ENCODE data around the gene OGDH. TPM values are rescaled to one million over a fixed set of nuclear protein-coding genes. Genes with fewer than 3 reads are reported as not detected.

Gene OGDH
- total RNA-seq, 3 donors from 2014 or later (not counting 1 experiment from before 2014, with no cell fraction given): 69.2 to 86.7 (median 81.4) TPM

GRCh38 chr7:44566680-44567079 lies 39.7 kb upstream of the OGDH start:
- no peak overlapping the region for H3K4me3 ChIP-seq (ENCODE audit: low read length)
- H3K27me3 Mint-ChIP-seq (ENCODE audit: low read depth in 2 of 2): no peaks in the 10 kb centered on the region
- H3K9me3 Mint-ChIP-seq: no peaks in the 10 kb centered on the region
- WGBS (ENCODE audit: insufficient coverage): 93% methylated on average over 5 of the region's 5 CpGs
- H3K4me3 Mint-ChIP-seq: no peak overlapping the region
- H3K4me1 Mint-ChIP-seq: peaks cover 13% of the 10 kb centered on the region in 2 donors
- intact Hi-C loops (cut with micrococcal nuclease): no loop called here
- no peaks in the 10 kb centered on the region for H3K36me3 Mint-ChIP-seq
- peaks cover 2% of the 10 kb centered on the region for H3K4me1 ChIP-seq (ENCODE audit: control insufficient read depth, insufficient read depth, low read length)
- no peaks in the 10 kb centered on the region for H3K27me3 ChIP-seq (ENCODE audit: control insufficient read depth, insufficient read depth, low read length)
- peak overlapping the region in 1 of 2 donors; percentile 59 for H3K27ac Mint-ChIP-seq
- no peak for TF ChIP-seq CTCF (IDR thresholded peaks at IDR 0.05)
- no peaks in the 10 kb centered on the region for H3K9me3 ChIP-seq (ENCODE audit: control insufficient read depth, insufficient read depth, low read length)
- no peak for DNase-seq
- H3K27ac ChIP-seq (ENCODE audit: low read length): no peak overlapping the region
- no peak for ATAC-seq
- H3K36me3 ChIP-seq (ENCODE audit: control insufficient read depth, insufficient read depth, low read length): peaks cover 73% of the 10 kb centered on the region

GRCh38 chr7:44567884-44568283 lies 38.5 kb upstream of the OGDH start:
- Histone ChIP-seq H3K9me3 (ENCODE audit: control insufficient read depth, insufficient read depth, low read length) (no peaks in the 10 kb centered on the region), H3K4me1 (ENCODE audit: control insufficient read depth, insufficient read depth, low read length) (peaks cover 7% of the 10 kb centered on the region), H3K4me3 (ENCODE audit: low read length) (no peak overlapping the region), H3K36me3 (ENCODE audit: control insufficient read depth, insufficient read depth, low read length) (peaks cover 83% of the 10 kb centered on the region), H3K27ac (ENCODE audit: low read length) (no peak overlapping the region), H3K27me3 (ENCODE audit: control insufficient read depth, insufficient read depth, low read length) (no peaks in the 10 kb centered on the region)
- H3K36me3 Mint-ChIP-seq: no peaks in the 10 kb centered on the region
- no peak overlapping the region for H3K4me3 Mint-ChIP-seq
- no peak for DNase-seq
- intact Hi-C loops (cut with micrococcal nuclease): no loop called here
- H3K9me3 Mint-ChIP-seq: no peaks in the 10 kb centered on the region
- no peak for TF ChIP-seq CTCF (IDR thresholded peaks at IDR 0.05)
- H3K27ac Mint-ChIP-seq: peak overlapping the region in 1 of 2 donors; percentile 59
- no peaks in the 10 kb centered on the region for H3K27me3 Mint-ChIP-seq (ENCODE audit: low read depth in 2 of 2)
- WGBS (ENCODE audit: insufficient coverage): 95% methylated on average over 6 of the region's 6 CpGs
- no peak for ATAC-seq
- peaks cover 19 to 20% of the 10 kb centered on the region in 2 donors for H3K4me1 Mint-ChIP-seq

- Histone ChIP-seq H3K9me3 (ENCODE audit: control insufficient read depth, insufficient read depth, low read length) (no peaks in the 10 kb centered on the region), H3K4me1 (ENCODE audit: control insufficient read depth, insufficient read depth, low read length) (peaks cover 15% of the 10 kb centered on the region), H3K4me3 (ENCODE audit: low read length) (no peak overlapping the region), H3K27ac (ENCODE audit: low read length) (no peak overlapping the region), H3K27me3 (ENCODE audit: control insufficient read depth, insufficient read depth, low read length) (no peaks in the 10 kb centered on the region), H3K36me3 (ENCODE audit: control insufficient read depth, insufficient read depth, low read length) (peaks cover 81% of the 10 kb centered on the region)
- 99% methylated on average over 17 of the region's 17 CpGs for WGBS (ENCODE audit: insufficient coverage)
- peak overlapping the region in 1 of 2 donors; percentile 47 for H3K27ac Mint-ChIP-seq
- intact Hi-C loops (cut with micrococcal nuclease): no loop called here
- H3K36me3 Mint-ChIP-seq: no peaks in the 10 kb centered on the region
- H3K4me3 Mint-ChIP-seq: no peak overlapping the region
- peaks cover 30% of the 10 kb centered on the region in 2 donors for H3K4me1 Mint-ChIP-seq
- ATAC-seq (no peak), DNase-seq (no peak)
- no peak for TF ChIP-seq CTCF (IDR thresholded peaks at IDR 0.05)
- H3K27me3 Mint-ChIP-seq (ENCODE audit: low read depth in 2 of 2): no peaks in the 10 kb centered on the region
- no peaks in the 10 kb centered on the region for H3K9me3 Mint-ChIP-seq
Observed at GRCh38 chr7:44568771-44569560, 37.5 kb upstream of the OGDH start.

Measured in natural killer cell (primary cell).